GM12872 (cell line): Measurements from ENCODE around the gene BTN2A1.
A peak's percentile ranks its signal among the peaks of the same experiment; 100 is the strongest.

Experiments used
- TF ChIP-seq, protein P1 (sequence below): IDR thresholded peaks from 3 replicates; pipeline ENCODE4 v1.5.1; 2011; ENCODE audit warnings: low read depth, mild to moderate bottlenecking, low read length, moderate library complexity; ENCODE audit not compliant: insufficient read depth

The BTN2A1 gene

GRCh38 chr6:26454631-26455030 is 3.1 kb upstream of the BTN2A1 start:
- TF ChIP-seq, protein P1, sequence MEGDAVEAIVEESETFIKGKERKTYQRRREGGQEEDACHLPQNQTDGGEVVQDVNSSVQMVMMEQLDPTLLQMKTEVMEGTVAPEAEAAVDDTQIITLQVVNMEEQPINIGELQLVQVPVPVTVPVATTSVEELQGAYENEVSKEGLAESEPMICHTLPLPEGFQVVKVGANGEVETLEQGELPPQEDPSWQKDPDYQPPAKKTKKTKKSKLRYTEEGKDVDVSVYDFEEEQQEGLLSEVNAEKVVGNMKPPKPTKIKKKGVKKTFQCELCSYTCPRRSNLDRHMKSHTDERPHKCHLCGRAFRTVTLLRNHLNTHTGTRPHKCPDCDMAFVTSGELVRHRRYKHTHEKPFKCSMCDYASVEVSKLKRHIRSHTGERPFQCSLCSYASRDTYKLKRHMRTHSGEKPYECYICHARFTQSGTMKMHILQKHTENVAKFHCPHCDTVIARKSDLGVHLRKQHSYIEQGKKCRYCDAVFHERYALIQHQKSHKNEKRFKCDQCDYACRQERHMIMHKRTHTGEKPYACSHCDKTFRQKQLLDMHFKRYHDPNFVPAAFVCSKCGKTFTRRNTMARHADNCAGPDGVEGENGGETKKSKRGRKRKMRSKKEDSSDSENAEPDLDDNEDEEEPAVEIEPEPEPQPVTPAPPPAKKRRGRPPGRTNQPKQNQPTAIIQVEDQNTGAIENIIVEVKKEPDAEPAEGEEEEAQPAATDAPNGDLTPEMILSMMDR = no peak

DNA sequence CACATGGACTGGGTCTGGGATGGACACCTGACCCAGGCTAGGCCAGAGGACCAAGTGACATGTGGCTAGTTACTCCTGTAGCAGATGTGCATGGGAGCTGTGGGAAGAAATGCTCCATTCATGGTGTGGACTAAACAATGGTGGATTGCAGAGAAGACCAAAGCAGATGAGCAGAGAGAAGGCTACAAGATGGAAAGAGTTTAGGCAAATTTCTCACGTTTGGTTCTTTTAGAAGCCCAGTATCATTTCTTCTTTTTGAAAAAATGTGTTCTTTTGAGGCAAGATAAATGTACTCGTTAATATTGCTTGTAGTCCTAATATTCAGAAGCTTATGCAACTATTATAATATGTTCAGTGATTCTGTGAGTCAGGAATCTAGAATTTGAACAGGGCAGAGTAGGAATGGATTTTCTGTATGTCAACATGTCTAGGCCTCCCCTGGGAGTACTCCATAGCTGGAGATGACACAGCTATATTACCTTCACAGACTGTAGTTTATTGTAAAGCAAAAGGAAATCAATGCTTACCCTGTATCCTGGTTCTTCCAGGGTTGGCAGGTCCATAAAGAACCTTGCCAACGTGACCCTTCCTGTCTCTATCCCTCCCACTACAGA is 2.3 kb upstream of the BTN2A1 start:
- TF ChIP-seq, protein P1 = no peak

- TF ChIP-seq, protein P1 = no peak
Measured at GRCh38 chr6:26457264-26457805, 420 bp upstream of the BTN2A1 start.

DNA sequence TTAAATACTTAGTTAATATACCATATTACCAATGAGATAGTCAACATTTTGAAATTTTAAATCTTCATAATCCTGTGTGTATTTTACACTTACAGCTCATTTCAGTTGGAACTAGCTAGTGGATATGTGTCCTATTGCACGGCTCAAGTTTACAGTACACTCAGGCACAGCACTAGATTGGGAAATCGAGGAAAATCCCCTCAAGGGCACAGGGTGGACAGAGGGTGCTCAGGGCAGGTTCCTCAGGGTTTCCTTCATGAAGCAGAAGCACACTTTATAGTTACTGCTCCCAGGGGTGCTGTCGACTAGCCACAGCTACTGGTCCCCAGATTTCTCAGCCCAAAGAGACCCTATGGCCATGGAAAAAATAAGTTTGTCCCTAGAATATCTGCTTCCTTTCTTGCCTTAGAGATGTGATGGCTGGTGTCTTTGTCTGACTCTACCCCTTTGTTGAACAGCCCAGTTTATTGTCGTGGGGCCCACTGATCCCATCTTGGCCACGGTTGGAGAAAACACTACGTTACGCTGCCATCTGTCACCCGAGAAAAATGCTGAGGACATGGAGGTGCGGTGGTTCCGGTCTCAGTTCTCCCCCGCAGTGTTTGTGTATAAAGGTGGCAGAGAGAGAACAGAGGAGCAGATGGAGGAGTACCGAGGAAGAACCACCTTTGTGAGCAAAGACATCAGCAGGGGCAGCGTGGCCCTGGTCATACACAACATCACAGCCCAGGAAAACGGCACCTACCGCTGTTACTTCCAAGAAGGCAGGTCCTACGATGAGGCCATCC is 1.5 kb downstream of the BTN2A1 start:
- TF ChIP-seq, protein P1 = no peak

DNA sequence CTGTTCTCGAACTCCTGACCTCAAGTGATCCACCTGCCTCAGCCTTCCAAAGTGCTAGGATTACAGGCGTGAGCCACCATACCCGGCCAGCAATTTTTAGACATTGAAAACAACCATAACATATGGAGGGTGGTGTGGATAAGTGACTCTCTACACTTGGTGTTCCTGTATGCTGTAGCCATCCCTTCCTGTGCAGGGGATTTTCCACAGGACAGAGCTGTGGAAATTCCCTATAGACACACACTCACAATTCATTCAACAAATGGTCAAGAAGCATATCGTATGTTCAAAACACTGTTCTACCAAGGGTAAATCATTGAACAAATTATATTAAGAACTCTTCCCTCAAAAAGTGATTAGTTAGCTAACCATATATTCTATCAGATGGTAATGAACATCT is 6.3 kb downstream of the BTN2A1 start:
- TF ChIP-seq, protein P1 = no peak

GRCh38 chr6:26464416-26465131 is 6.8 kb downstream of the BTN2A1 start:
- TF ChIP-seq, protein P1 = 0 out of 3 replicates have a peak, but pooled peaks have one; percentile 12

DNA sequence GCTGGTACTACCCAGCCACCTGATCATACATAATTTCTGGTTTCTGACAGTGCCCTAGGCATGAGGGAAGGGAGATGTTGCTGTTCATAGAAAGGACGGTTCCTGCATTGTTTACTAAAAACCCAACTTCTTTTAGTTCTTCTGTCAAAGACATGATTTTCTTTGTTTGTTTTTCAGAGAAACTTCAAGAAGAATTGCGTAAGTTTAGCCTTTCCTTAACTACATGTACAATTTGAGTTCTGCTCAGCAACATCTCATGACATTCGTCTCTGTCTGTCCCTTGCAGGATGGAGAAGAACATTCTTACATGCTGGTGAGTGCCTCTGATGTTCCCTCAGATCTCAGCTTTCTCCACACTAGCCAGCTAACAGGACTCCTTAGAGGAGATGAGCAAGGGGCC is 8.0 kb downstream of the BTN2A1 start:
- TF ChIP-seq, protein P1 = no peak
